Stimulated activated CD4-positive, alpha-beta T cell treated with anti-CD3 and anti-CD28 coated beads, Interleukin-15, amount 100 ng/mL, for 48 hours (primary cell): Measurements from ENCODE around the gene RPS19BP1.
A peak's percentile ranks its signal among the peaks of the same experiment; 100 is the strongest.
"Not testable (repeated sequence)": the region's sequence is repeated elsewhere in the genome, so short reads cannot be mapped to it uniquely, and the experiment has no call there.

Source experiments
- DNase-seq, 2 donors: peaks; one replicate each; pipeline ENCODE4 v3.0.0-alpha.2; 2020; ENCODE audit warnings: low read depth in 2 of 2

Gene RPS19BP1

GRCh38 chr22:39528681-39529486, 3.7 kb downstream of the RPS19BP1 start:
- peak; percentile 85 to 88 for DNase-seq

GRCh38 chr22:39528080-39528661, 4.4 kb downstream of the RPS19BP1 start:
- no peak for DNase-seq

- DNase-seq = no peak
Measured at GRCh38 chr22:39527481-39527961, 5.0 kb downstream of the RPS19BP1 start.

- no peak for DNase-seq
Measured at GRCh38 chr22:39526736-39527171, 5.8 kb downstream of the RPS19BP1 start.

GRCh38 chr22:39525658-39525975, 6.9 kb downstream of the RPS19BP1 start:
- DNase-seq = no peak

- no peak for DNase-seq
Measured at GRCh38 chr22:39524753-39525657, 7.5 kb downstream of the RPS19BP1 start.

GRCh38 chr22:39524089-39524752, 8.3 kb downstream of the RPS19BP1 start:
- DNase-seq = no peak

GRCh38 chr22:39522567-39523300, 9.8 kb downstream of the RPS19BP1 start:
- DNase-seq = no peak

- not testable (repeated sequence) for DNase-seq
Measured at GRCh38 chr22:39522091-39522490, 10.5 kb downstream of the RPS19BP1 start.

- DNase-seq = not testable (repeated sequence)
Measured at GRCh38 chr22:39521106-39521885, 11.3 kb downstream of the RPS19BP1 start.

GRCh38 chr22:39520226-39521105, 12.1 kb downstream of the RPS19BP1 start, which contains the start of gene ATF4:
Gene ATF4, plus strand, starts transcription at chr22:39520562. Its CDS starts 884 bp downstream, at chr22:39521446.
- peak; percentile 78 to 79 for DNase-seq

- peak; percentile 95 for DNase-seq
Measured at GRCh38 chr22:39519681-39520225, 12.8 kb downstream of the RPS19BP1 start.

- no peak for DNase-seq
Measured at GRCh38 chr22:39518996-39519680, 13.4 kb downstream of the RPS19BP1 start.

GRCh38 chr22:39518144-39518786, 14.3 kb downstream of the RPS19BP1 start:
- no peak for DNase-seq

- DNase-seq = no peak
Measured at GRCh38 chr22:39517470-39517869, 15.1 kb downstream of the RPS19BP1 start.

GRCh38 chr22:39515266-39516050, 17.1 kb downstream of the RPS19BP1 start:
- no peak for DNase-seq
